Fibroblast of the aortic adventitia (primary cell): ENCODE data around the gene CCDC136. TPM values are rescaled to one million over a fixed set of nuclear protein-coding genes. Genes with fewer than 3 reads are reported as not detected.
A peak's percentile ranks its signal among the peaks of the same experiment; 100 is the strongest.

ENCODE experiments used
- DNase-seq: peaks from one replicate; pipeline ENCODE4 v3.0.0-alpha.2; 2010; ENCODE audit warnings: low read depth
- H3K4me3 ChIP-seq: 2 replicates; pipeline ENCODE4 v1.5.1; 2011; ENCODE audit warnings: low read depth, mild to moderate bottlenecking, control low read depth, low read length, moderate library complexity
- small RNA-seq: library from RNA; depleted of rRNA; stranded (forward); fragments of <200 nt; gene quantifications from one replicate; pipeline ENCODE3, GENCODE V24; 2012
- total RNA-seq: library from RNA; depleted of rRNA; stranded (reverse); fragments of >200 nt; gene quantifications from 2 replicates; pipeline ENCODE4 v1.2.3, GENCODE V29; 2012; ENCODE audit warnings: low replicate concordance
- TF ChIP-seq, protein P1 (sequence below): IDR thresholded peaks from 2 replicates; pipeline ENCODE4 v1.5.1; 2011; ENCODE audit warnings: mild to moderate bottlenecking, low read length, control low read depth, inconsistent platforms; ENCODE audit not compliant: insufficient read depth

Gene CCDC136
- total RNA-seq, 1 donor, result 9.9 TPM

DNA sequence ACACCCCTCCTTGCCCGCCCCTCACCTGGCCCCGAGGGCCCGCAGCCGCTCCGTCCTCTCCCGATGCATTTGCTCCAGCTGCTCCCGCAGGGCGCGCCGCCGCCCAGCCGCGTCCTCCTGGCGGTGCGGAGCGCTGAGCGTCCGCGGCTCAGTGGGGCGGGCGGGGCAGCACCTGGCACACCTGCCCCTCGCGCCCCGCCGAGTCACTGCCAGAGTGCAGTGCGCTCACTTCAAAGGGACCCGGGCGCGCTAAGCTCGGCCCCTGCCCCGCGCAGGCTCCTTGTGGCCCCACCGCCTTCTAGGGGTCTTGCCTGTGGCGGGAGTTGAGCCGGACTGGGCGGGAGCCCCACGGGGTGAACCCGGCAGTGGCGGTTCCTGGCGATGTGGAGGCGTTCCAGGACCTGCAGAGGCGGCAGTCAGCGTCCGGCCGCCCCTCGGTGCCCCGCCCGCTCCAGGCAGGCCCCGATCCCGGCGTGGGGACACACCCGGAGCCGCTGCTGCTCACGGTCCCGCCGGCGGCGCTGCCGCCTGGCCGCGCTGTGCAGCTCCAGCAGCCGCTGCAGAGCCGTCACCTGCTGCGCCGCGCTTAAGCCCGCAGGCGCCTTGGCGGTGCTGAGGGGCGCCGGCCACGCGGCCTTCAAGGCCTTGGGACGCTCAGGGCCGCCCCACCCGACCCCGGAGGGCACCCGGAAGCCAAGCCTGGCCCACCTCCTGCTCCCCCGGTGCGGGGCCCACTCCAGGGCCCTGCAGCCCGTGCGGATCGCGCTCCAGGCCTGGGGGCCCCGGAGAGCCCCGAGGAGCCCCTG lies 77.6 kb downstream of the CCDC136 start:
- TF ChIP-seq, protein P1, sequence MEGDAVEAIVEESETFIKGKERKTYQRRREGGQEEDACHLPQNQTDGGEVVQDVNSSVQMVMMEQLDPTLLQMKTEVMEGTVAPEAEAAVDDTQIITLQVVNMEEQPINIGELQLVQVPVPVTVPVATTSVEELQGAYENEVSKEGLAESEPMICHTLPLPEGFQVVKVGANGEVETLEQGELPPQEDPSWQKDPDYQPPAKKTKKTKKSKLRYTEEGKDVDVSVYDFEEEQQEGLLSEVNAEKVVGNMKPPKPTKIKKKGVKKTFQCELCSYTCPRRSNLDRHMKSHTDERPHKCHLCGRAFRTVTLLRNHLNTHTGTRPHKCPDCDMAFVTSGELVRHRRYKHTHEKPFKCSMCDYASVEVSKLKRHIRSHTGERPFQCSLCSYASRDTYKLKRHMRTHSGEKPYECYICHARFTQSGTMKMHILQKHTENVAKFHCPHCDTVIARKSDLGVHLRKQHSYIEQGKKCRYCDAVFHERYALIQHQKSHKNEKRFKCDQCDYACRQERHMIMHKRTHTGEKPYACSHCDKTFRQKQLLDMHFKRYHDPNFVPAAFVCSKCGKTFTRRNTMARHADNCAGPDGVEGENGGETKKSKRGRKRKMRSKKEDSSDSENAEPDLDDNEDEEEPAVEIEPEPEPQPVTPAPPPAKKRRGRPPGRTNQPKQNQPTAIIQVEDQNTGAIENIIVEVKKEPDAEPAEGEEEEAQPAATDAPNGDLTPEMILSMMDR, result no peak
- H3K4me3 ChIP-seq, result peak overlapping the region; percentile 54
- DNase-seq, result no peak

DNA sequence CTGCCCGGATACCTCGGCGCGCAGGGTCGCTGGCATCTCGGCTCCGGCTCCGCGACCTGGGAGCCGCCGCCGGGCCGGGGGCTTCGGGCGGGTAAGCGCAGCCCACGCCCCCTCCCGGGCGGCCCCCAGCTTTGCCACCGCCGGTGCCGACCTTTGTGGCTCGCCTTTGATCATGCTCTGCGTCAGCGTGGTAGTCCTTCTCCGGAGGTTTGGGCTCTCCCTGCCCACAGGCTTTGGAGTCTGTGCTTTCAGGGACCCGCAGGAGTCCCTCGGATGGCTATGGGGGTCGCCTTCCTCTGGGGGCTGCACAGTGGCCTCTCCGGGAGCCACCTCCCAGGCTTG lies 78.1 kb downstream of the CCDC136 start:
- TF ChIP-seq, protein P1, result no peak
- peak overlapping the region; percentile 54 for H3K4me3 ChIP-seq
- DNase-seq, result no peak

DNA sequence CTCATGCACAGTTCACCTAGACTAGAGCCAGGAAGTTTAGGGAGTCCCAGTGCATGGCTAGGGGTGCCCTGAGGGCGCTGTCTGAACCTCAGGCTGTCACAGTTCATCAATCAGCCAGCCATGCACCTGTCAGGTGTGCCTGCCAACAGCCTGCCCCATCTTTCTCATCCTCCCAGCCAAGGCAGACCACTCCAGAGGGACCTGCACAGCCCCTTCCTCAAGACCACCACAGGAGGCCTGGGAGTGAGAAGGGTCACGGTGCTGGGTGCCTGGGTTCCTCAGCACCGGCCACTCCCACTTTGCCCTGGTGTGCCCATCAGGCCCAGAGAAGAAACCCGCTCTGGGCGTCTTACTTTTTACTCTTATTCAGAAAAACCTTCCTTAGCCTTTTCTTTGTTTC lies 79.3 kb downstream of the CCDC136 start:
- TF ChIP-seq, protein P1, result no peak
- no peak overlapping the region for H3K4me3 ChIP-seq
- no peak for DNase-seq

Small RNA genes within 50 kb of the gene (small RNA-seq; reads per million reads assigned to genes)
- not detected for gene RN7SL81P

Other genes with a start within 250 kb of the CCDC136 start
- gene GARIN1A, start 119.7 kb upstream of the CCDC136 start, total RNA-seq, result 1.2 and 3.1 TPM in 2 replicates
- 624 and 625 TPM in 2 replicates for gene CALU, start 52.6 kb upstream of the CCDC136 start, total RNA-seq
- gene OPN1SW, start 16.2 kb upstream of the CCDC136 start, total RNA-seq, result not detected in 2 replicates
- gene FLNC, start 38.4 kb downstream of the CCDC136 start, total RNA-seq, result 43.7 and 193 TPM in 2 replicates
- gene ATP6V1F, start 70.9 kb downstream of the CCDC136 start, total RNA-seq, result 6.1 and 76.7 TPM in 2 replicates
- gene KCP, start 118.7 kb downstream of the CCDC136 start, total RNA-seq, result 0.09 and 1.6 TPM in 2 replicates
- not detected in 2 replicates for gene IRF5, start 146.0 kb downstream of the CCDC136 start, total RNA-seq